HL-60/S4 (cell line): ENCODE measurements around the gene C1RL.

Experiments
- in situ Hi-C: fragments of 300-500 bp; cut with MboI; formaldehyde crosslinking; loops from 2 replicates; pipeline ENCODE4 v1.14.3; 2022; ENCODE audit warnings: low sequenced_read_pairs

Gene C1RL, protein sequence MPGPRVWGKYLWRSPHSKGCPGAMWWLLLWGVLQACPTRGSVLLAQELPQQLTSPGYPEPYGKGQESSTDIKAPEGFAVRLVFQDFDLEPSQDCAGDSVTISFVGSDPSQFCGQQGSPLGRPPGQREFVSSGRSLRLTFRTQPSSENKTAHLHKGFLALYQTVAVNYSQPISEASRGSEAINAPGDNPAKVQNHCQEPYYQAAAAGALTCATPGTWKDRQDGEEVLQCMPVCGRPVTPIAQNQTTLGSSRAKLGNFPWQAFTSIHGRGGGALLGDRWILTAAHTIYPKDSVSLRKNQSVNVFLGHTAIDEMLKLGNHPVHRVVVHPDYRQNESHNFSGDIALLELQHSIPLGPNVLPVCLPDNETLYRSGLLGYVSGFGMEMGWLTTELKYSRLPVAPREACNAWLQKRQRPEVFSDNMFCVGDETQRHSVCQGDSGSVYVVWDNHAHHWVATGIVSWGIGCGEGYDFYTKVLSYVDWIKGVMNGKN

DNA sequence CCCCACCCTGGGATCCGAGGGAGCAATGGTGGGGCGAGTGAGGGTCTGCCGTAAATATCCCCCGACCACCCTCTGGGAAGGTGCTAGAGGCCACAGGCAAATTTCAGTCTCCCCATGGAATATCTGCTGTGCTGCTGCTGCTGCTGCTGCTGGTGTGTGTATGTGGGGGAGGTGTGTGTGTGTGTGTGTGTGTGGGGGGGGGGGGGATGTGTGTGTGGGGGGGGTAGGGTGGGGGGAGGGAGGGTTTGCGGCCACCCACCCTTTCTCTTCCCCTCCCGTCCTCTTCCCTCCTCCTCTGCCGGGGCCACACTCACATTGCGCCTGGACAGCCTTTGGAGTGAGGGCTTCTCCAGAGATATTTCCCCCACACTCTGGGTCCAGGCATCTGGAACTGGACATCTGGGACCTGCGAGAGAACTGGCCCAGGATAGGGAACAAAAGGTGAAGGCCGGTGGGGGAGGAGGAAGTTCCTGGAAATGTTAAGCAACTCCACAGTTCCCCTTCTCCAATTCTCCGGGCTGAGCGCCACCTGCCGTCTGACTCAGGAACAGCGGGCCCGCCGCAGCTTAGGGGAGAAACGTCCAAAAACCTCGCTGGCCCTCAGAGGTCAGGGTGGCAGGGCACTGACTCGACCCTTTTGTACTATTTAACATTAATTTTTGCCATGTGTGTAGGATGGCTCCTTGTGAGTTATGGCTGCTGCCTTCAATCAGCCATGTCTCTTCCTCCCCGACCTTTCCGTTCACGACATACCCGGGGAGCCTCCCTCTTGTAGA lies at the start of gene C1RL:
C1RL (minus strand) TSS at position 419 of the 776 bp plus-strand sequence; CDS start at position 385, 34 bp downstream.
- in situ Hi-C loops = loop anchor here (25.0 kb wide), 1 partner anchor 172 kb away; the partner anchor contains the start of genes ATN1, C12orf57 and RNU7-1

DNA sequence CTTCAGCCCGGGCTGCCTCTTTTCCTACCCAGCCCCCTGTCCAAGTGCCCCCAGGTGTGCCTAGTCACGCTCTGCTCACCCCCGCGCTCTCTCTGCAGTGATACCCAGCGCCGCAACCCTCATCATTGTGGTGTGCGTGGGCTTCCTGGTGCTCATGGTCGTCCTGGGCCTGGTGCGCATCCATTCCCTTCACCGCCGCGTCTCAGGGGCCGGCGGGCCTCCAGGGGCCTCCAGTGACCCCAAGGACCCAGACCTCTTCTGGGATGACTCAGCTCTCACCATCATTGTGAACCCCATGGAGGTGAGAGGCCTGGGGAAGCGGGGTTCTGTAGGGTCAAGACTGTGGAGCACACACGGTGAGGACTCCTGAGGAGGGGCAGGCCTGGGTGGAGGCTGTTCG lies 48.4 kb upstream of the C1RL start:
- in situ Hi-C loops = no loop called here

DNA sequence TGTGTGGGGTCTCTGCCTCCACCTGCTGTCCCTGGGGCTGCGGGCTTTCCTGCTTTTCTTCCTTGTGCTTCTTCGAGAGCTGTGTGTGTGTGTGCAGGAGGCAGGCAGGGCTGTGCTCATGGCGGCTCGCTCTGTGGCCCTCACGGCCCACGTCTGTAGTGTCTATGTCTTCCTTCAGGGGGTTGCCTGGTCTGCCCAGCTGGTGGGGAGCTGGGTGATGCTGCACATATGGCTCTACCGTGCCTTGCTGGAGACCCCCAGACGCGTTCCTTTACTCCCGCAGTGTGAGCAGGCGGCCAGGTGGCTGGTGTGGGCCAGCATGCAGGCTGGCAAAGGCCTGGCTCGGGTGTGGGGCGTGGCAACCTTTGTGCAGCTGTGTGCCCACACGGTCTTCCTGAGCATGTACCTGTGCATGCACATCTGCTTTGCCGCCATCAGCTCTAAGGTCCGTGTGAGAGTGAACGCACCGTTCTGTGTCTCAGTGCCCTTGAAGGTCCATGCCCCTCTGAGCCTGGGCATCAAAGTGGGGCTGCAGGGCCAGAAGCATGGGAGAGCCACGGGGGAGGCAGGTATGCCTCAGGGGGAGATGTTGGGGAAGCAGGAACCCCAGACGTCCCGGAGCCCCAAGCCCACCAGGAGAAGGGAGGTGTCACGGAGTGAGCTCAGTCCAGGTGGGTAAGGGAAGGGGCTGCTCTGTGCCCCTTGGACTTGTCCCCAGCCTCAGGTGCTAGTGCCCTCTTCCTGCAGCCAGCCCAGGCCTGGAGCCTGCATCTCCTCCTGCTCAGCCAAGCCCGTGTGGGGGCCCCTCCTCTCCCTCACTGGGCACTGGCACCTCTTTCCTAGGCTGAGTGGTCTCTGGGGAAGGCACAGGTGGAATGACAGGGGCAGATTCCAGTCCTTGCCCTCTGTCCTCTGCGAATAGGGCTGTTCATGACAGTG lies 47.5 kb upstream of the C1RL start:
- in situ Hi-C loops = no loop called here

DNA sequence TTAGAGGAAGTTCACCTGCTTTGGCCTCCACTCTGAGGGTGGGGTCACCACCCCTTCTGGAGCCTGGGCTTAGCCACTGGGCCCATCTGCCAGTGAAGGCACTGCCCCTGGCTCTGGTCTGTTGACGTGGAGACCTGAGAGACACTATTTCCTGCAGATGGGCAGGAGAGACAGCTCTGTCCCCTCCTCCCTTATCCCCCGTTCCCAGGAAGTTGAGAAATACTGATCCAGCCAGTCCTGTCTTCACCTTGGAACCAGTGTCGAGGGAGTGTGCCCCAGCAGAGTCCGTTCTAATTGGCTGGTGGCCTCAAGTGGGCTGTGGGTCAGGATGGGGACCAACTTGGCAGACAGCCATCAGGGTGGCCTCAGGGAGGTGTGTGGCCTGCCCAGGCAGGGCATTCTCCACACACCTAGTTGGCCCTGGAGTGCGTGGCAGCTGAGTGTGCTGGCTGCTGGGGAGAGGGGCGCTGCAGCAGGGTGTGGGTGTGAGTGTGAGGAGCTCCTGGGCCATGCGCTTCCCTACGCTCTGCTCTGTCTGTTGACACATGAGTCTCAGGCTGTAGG lies 46.5 kb upstream of the C1RL start:
- in situ Hi-C loops = no loop called here

DNA sequence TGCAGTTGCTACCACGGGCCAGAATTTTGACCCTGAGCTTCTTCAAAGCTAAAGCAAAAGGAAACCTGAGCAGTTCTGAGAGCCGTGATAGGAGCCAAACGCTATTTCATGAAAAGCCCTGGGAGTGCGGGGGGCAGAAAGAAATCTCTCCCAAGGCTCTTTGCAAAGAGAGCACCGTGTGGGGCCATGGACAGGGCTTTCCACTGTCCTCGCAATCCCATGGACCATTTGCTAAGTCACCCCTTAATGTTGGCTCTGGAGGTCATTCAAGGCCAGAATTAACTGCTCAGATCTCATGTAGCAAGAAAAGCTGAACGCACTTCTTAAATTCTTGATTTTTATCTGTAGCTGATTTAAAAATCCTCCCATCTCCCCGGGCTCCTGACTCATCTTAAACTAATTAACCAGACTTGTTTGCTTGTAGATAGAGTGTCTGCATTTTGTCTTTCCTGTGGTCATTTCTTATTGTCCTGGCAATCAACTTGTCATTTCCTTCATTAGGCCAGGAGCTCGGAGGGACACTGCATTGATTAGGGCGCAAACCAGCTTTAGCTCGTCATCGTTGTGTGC lies 46.0 kb upstream of the C1RL start:
- in situ Hi-C loops = no loop called here

DNA sequence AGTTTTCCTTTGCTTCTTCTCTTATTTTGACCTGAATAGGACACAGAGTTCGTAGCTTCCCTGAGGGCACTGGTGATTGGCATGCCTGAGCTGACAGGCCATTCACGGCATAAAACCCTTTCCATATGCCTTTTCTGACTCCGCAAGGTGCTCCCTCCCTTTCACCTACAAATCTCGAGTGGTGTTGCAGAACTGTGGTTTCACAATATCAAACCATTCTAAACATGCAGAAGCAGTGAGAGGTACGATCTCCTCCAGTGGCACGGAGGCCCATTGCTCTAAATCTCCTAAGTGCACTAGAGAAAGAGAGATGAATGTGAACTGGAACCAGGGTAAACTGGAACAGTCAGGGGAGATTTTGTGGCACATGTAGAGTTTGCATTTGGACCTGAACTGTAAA lies 45.0 kb upstream of the C1RL start:
- in situ Hi-C loops = no loop called here

DNA sequence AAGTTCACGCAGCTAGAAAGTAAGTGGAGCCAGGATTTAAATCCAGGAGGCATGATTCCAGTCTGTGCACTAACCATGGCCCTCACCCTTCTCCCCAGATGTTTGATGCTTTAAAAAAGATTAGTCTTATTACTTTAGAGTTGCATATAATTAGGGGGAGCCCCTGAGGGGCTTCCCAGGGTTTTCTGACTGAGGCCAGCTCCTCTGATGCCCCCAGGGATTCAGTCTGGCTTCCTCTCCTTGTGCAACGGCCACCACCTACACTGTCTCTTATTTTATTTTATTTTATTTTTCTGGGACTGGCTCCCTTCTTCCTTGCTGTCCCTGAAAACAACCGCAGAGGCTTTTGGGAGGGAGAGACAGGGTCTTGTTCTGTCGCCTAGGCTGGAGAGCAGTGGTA lies 43.8 kb upstream of the C1RL start:
- in situ Hi-C loops = no loop called here

DNA sequence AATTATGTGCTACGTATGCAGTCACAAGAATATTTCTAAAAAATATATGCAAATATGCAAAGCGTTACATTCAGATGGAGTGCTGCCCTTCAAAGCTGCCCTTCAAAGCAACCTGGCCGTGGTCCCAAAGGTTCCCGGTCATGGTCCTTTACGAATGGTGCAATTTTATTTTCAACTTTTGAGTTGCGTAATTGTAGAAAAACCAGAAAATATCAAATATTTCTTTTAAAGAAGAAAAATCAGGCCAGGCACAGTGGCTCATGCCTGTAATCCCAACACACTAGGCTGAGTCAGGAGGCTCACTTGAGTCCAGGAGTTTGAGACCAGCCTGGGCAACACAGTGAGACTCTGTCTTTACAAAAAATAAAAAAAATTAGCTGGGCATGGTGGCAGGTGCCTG lies 42.5 kb upstream of the C1RL start:
- in situ Hi-C loops = no loop called here

DNA sequence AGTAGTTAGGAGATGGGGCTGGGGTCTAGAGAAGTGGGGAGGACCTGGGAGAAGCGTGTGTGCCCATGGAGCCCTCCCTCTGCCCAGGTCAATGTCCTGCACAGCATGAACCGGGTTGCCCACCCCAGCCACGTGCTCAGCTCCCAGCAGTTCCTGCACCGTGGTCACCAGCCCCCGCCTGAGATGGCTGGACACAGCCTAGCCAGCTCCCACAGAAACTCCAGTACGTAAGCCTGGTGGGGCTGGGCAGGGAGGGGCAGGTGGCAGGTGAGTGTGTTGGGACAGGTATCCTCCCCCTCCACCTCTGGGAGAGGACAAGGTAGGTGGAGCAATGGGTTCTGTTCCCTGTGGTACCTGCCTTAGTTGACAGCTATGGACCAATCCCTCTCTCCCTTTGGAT lies 41.8 kb upstream of the C1RL start:
- in situ Hi-C loops = no loop called here

DNA sequence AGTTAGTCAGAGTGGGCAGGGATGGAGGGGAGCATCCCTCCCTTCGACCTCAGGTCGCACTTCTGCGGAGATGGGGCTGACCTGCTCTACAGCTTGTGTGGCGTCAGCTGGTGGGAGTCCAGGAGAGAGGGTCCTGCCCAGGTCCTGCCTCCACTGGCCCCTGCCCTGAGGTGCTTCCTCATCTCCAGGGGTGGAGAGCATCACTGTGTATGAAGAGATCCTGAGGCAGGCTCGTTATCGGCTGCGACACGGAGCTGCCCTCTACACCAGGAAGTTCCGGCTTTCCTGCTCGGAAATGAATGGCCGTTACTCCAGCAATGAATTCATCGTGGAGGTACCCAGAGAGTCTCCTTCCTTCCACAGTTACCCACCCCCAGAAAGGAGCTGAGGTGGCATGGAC lies 41.3 kb upstream of the C1RL start:
- in situ Hi-C loops = no loop called here

DNA sequence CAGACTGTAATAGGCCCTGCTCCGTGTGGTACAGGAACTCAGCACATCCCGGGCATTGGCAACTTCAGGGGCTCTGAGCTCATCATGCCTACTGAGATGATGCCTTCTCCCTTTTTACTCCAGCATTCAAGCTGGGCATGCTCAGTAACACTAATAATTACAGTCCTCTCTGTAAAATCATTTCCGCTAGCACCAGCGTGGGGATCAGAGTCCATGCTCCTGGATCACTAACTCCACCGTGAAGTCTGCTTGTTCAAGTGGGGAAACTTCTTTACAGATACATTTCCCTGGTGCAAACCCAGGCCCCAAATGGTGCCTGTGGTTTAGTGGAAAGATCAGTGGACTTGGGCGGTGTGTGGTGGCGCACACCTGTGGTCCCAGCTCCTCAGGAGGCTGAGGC lies 37.9 kb upstream of the C1RL start:
- in situ Hi-C loops = no loop called here

DNA sequence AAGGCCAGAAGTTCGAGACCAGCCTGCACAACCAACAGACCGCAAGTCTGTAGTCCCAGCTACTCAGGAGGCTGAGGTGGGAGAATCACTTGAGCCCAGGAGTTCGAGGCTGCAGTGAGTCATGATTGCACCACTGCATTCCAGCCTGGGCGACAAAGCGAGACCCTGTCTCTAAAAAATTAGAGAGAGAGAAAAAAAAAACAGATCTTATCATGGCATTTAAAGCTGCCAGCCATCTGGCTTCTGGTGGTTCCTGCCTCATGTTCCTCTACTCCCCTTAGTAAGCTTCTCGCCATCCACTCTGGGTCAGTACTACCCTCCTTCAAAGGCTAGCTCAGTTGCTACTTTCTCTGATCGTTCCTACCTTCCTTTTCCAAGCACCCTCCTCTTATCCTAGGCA lies 37.2 kb upstream of the C1RL start:
- in situ Hi-C loops = no loop called here

DNA sequence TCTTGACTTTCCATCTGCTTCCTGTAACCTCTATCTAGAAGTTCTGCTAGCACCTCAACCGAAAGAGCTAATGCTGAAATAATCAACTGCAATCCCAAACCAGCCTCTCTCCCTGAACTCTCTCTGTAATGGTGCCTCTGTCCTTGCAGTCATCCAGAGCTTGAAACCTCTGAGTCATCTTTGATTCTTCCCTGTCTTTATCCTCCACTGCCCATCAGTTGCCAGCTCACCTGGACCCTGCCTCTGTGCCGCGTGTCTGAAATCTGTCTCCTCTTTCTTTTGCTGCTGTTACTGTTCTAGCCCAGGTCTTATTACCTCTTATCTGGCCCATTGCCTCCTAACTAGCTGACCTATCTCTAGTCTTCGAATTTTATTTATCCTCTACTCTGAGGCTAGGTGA lies 36.7 kb upstream of the C1RL start:
- in situ Hi-C loops = no loop called here

DNA sequence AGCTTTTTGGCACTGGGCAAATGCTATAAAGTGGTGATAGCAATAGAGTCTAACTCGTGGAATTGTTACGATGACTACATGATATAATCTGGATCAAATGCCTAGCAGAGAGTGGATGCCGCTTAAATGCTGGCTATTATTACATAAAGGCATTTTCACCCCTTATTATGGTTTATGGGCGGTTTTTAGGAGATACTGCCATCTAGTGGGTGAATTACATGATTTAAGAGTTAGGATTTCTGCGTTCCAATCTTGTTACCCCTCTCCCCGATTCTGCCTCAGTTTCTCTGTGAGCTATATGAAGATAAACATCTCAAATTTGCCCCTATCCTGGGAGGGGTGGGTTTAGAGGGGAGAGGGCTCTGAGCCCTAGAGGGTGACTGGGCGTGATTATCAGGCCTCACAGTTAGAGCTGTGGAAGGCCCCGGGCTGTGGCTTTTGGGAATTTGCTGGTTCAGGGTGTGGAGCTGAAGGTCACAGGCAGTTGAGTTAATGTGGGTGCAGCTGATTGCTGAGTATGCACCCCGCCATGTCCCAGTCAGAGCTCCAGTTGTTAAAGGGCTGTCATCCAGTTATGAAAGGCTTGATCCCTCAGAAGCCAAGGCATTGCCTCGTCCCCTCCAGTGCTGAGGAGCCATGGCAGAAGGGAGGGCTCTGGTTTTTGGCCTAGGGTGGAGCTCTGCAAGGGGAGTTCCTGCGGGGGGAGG lies 35.6 kb upstream of the C1RL start:
- in situ Hi-C loops = no loop called here

DNA sequence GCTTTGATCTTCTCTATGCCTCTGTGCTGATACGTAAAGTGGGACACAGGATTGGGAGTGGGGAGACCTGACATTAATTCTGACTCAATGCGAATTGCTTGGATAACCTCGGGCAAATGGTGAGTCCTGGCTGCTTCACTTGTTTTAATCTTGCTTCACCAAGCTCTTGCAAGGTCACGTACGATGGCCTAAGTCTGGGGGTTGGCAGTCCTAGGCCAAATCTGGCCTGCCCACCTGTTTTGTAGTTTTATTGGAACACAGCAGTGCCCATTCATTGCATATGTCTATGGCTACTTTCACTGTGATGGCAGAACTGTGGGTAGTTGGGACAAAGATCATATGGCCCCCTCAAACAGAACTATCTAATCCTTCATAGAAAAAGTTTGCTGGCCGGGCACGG lies 34.5 kb upstream of the C1RL start:
- in situ Hi-C loops = no loop called here

DNA sequence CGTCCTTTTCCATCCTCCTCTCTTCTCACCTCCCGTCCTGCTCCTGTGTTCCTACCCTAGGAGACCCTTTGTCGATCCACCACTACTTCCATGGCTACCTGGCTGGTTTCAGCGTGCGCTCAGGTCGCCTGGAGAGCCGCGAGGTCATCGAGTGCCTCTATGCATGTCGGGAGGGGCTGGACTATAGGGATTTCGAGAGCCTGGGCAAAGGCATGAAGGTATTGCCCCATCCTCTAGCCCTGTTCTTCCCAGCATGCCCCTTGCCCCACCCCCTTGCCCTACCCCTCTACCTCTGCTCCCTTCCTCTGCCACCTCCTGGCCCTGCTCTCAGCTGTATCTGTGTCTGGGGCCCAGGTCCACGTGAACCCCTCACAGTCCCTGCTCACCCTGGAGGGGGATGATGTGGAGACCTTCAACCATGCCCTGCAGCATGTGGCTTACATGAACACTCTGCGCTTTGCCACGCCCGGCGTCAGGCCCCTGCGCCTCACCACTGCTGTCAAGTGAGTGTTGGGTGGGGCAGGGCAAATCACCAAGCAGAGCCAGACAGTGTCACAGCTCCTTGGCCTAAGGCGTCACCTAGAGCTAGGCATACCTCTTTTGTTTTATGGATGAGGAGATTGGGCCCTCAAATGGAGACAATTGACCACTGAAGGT lies 33.9 kb upstream of the C1RL start:
- in situ Hi-C loops = no loop called here

DNA sequence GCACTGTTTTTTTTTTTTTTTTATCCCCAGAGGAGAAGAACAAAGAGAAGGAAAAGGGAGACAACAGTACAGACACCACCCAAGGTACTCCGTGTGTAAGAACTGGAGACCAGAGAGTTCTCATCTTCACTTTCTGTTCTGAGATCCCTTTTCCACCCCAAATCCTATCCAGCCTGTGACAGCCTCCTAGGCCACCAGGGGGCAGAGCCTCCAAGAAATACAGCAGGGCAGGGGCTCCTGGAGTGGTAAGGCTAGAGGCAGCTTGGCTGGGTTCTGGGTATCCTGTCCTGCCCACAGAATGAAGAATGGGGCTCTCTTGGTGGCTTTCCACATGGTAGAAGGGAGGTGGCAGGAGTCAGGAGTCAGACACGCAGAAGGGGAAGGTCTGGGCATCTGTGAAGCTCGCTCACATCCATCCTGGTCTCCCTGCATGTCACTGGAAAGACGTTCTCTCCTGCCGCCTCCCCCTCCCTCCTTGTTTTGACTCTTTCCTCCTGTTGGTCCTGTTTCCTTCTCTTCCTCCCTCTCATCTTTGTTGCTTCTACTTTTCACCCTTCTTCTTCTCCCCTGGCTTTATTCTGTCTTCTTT lies 33.1 kb upstream of the C1RL start:
- in situ Hi-C loops = no loop called here

DNA sequence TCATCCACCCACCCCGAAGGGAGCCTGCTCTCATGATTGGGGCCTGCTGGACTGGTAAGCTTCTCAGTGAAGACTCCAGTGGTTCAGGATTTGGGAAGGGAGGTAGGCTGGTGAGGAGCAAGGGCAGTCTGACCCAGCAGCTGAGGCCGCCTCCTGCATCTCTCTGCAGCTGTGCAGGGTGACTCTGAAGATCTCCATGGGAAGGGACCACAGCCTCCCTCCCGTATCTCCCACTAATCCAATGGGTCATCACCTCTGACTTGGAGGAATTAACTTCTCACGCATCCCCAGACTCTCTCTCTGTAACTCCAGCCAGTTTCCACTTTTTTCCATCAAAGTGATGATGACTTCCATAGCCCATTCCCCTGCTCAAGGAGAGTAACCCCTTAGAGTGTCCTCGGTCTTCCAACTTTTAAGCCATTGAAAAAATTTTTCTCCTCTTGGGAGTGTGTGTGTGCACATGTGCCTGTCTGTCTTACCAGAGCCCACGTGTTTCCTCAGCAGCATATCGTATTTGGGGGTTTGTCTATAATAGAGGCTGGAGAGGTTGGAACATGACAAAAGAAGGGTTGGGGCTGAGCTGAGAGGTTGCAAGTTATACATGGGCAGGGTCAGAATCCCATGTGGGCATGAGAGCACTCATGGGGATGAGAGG lies 32.5 kb upstream of the C1RL start:
- in situ Hi-C loops = no loop called here
